Measurements from ENCODE around the gene HDAC5.

HDAC5 gene

GRCh38 chr17:44091200-44091997, 32.0 kb downstream of the HDAC5 start:
- TF ChIP-seq CTCF (IDR thresholded peaks at IDR 0.05; ENCODE audit: control insufficient read depth, insufficient read depth, low read depth, low read length, missing control alignments): no peak
- DNase-seq (ENCODE audit: low read depth): no peak
- no peak overlapping the region for H3K4me3 ChIP-seq (ENCODE audit: control insufficient read depth, low read depth, low read length)

GRCh38 chr17:44088254-44088653, 35.2 kb downstream of the HDAC5 start:
- DNase-seq (ENCODE audit: low read depth): no peak
- TF ChIP-seq CTCF (IDR thresholded peaks at IDR 0.05; ENCODE audit: control insufficient read depth, insufficient read depth, low read depth, low read length, missing control alignments): no peak
- no peak overlapping the region for H3K4me3 ChIP-seq (ENCODE audit: control insufficient read depth, low read depth, low read length)

- no peak for TF ChIP-seq CTCF (IDR thresholded peaks at IDR 0.05; ENCODE audit: control insufficient read depth, insufficient read depth, low read depth, low read length, missing control alignments)
- DNase-seq (ENCODE audit: low read depth): no peak
- H3K4me3 ChIP-seq (ENCODE audit: control insufficient read depth, low read depth, low read length): no peak overlapping the region
These were observed 36.1 kb downstream of the HDAC5 start for GRCh38 chr17:44087319-44087718.

GRCh38 chr17:44086364-44087311, 36.8 kb downstream of the HDAC5 start:
- peak; percentile 74 for DNase-seq (ENCODE audit: low read depth)
- TF ChIP-seq CTCF (IDR thresholded peaks at IDR 0.05; ENCODE audit: control insufficient read depth, insufficient read depth, low read depth, low read length, missing control alignments): no peak
- H3K4me3 ChIP-seq (ENCODE audit: control insufficient read depth, low read depth, low read length): no peak overlapping the region

GRCh38 chr17:44085908-44086307, 37.5 kb downstream of the HDAC5 start:
- no peak for TF ChIP-seq CTCF (IDR thresholded peaks at IDR 0.05; ENCODE audit: control insufficient read depth, insufficient read depth, low read depth, low read length, missing control alignments)
- no peak for DNase-seq (ENCODE audit: low read depth)
- no peak overlapping the region for H3K4me3 ChIP-seq (ENCODE audit: control insufficient read depth, low read depth, low read length)

- no peak for TF ChIP-seq CTCF (IDR thresholded peaks at IDR 0.05; ENCODE audit: control insufficient read depth, insufficient read depth, low read depth, low read length, missing control alignments)
- DNase-seq (ENCODE audit: low read depth): no peak
These were observed 38.5 kb downstream of the HDAC5 start for GRCh38 chr17:44084921-44085320.

More at GRCh38 chr17:44084921-44085320, 38.5 kb downstream of the HDAC5 start:
- H3K4me3 ChIP-seq (ENCODE audit: control insufficient read depth, low read depth, low read length): no peak overlapping the region

All from AG09309 (cell line).